IMR-90 (cell line): Measurements from ENCODE around the gene NFYC. TPM values are rescaled to one million over a fixed set of nuclear protein-coding genes. Genes with fewer than 3 reads are reported as not detected.

Source experiments
- ATAC-seq: fragments of 200-7000 bp; cut with Tn5 transposase; 2 replicates; pipeline ENCODE4 v1.9.1; 2020; ENCODE audit warnings: low read depth, mild to moderate bottlenecking, moderate library complexity
- BruUV-seq: library from RNA; stranded (reverse); fragments of 400-500 nt; replicated peaks from 2 replicates; lab custom pipeline; 2021; lab: Mats Ljungman, UMichigan
- CTCF ChIA-PET: fragments of 300-600 bp; formaldehyde crosslinking; extraction: SDS; loops from one replicate; lab custom pipeline; 2021; ENCODE audit warnings: antibody characterized with exemption; lab: Yijun Ruan, JAX
- POLR2A ChIA-PET: fragments of 300-600 bp; sonication (Branson Sonifier 250); formaldehyde crosslinking; loops from one replicate; lab custom pipeline; 2022; ENCODE audit warnings: antibody characterized with exemption; ENCODE audit not compliant: unreplicated experiment; lab: Charles Lee
- DNase-seq: peaks from one replicate; pipeline ENCODE4 v3.0.0; 2013
- H2AFZ ChIP-seq: replicated peaks from 2 replicates; pipeline ENCODE3; 2013; ENCODE audit warnings: low read length, mild to moderate bottlenecking; ENCODE audit not compliant: poor library complexity
- H2AK5ac ChIP-seq: 2 replicates; pipeline ENCODE4 v1.6.1; 2013; ENCODE audit warnings: low read depth, low read length, inconsistent platforms
- H2AK9ac ChIP-seq: replicated peaks from 2 replicates; pipeline ENCODE3; 2013; ENCODE audit warnings: mild to moderate bottlenecking, low read depth, low read length, moderate library complexity; ENCODE audit not compliant: poor library complexity
- H2BK120ac ChIP-seq: 2 replicates; pipeline ENCODE4 v1.6.1; 2013; ENCODE audit warnings: low read depth, low read length, inconsistent platforms
- H2BK15ac ChIP-seq: 3 replicates; pipeline ENCODE4 v1.6.1; 2013; ENCODE audit warnings: low read depth, low read length, inconsistent platforms
- H2BK20ac ChIP-seq: 2 replicates; pipeline ENCODE4 v1.6.1; 2013; ENCODE audit warnings: low read depth, mild to moderate bottlenecking, inconsistent platforms, low read length, moderate library complexity
- H2BK5ac ChIP-seq: 2 replicates; pipeline ENCODE4 v1.6.1; 2013; ENCODE audit warnings: mild to moderate bottlenecking, low read depth, low read length, inconsistent platforms; ENCODE audit not compliant: poor library complexity, severe bottlenecking
- H3K14ac ChIP-seq: replicated peaks from 2 replicates; pipeline ENCODE4 v1.6.1; 2013; ENCODE audit warnings: low read depth, low read length, inconsistent platforms
- H3K18ac ChIP-seq: 2 replicates; pipeline ENCODE4 v1.6.1; 2013; ENCODE audit warnings: low read depth, low read length, control low read depth
- H3K23ac ChIP-seq: 2 replicates; pipeline ENCODE4 v1.6.1; 2013; ENCODE audit warnings: low read depth, low read length, inconsistent platforms
- H3K27ac ChIP-seq: 2 replicates; pipeline ENCODE4 v1.5.1; 2013; ENCODE audit warnings: mild to moderate bottlenecking, control low read depth, low read length; ENCODE audit not compliant: insufficient read depth
- H3K27me3 ChIP-seq: 2 replicates; pipeline ENCODE4 v1.6.1; 2013; ENCODE audit warnings: low read length; ENCODE audit not compliant: control insufficient read depth, insufficient read depth
- H3K36me3 ChIP-seq: 2 replicates; pipeline ENCODE4 v1.6.1; 2013; ENCODE audit warnings: low read length, mixed read lengths; ENCODE audit not compliant: control insufficient read depth, insufficient read depth
- H3K4ac ChIP-seq: 2 replicates; pipeline ENCODE4 v1.6.1; 2013; ENCODE audit warnings: low read depth, low read length, inconsistent platforms
- H3K4me1 ChIP-seq: 2 replicates; pipeline ENCODE4 v1.6.1; 2013; ENCODE audit warnings: low read length, mixed read lengths; ENCODE audit not compliant: control insufficient read depth, insufficient read depth
- H3K4me2 ChIP-seq: 2 replicates; pipeline ENCODE4 v1.6.1; 2013; ENCODE audit warnings: low read depth, mild to moderate bottlenecking, control low read depth, low read length, moderate library complexity
- H3K4me3 ChIP-seq: 2 replicates; pipeline ENCODE4 v1.5.1; 2013; ENCODE audit warnings: low read depth, mild to moderate bottlenecking, control low read depth, low read length, moderate library complexity; ENCODE audit not compliant: insufficient read depth
- H3K56ac ChIP-seq: 2 replicates; pipeline ENCODE4 v1.6.1; 2013; ENCODE audit warnings: low read length, inconsistent platforms; ENCODE audit not compliant: insufficient read depth; ENCODE audit errors: extremely low read depth
- H3K79me1 ChIP-seq, 2 experiments: 2 replicates each; pipeline ENCODE4 v1.6.1; 2013; ENCODE audit warnings: low read length in 2 of 2, inconsistent platforms in 1 of 2, low read depth in 1 of 2
- H3K9ac ChIP-seq: 2 replicates; pipeline ENCODE4 v1.6.1; 2013; ENCODE audit warnings: low read depth, low read length, control low read depth
- H3K9me1 ChIP-seq: 2 replicates; pipeline ENCODE4 v1.6.1; 2013; ENCODE audit warnings: low read length, inconsistent platforms; ENCODE audit not compliant: insufficient read depth
- H3K9me3 ChIP-seq: 2 replicates; pipeline ENCODE4 v1.6.1; 2013; ENCODE audit warnings: low read length; ENCODE audit not compliant: control insufficient read depth, insufficient read depth
- H4K20me1 ChIP-seq: 2 replicates; pipeline ENCODE4 v1.6.1; 2013; ENCODE audit warnings: low read length, inconsistent platforms; ENCODE audit not compliant: insufficient read depth
- H4K5ac ChIP-seq: 2 replicates; pipeline ENCODE4 v1.6.1; 2013; ENCODE audit warnings: mild to moderate bottlenecking, low read depth, low read length, control low read depth
- H4K8ac ChIP-seq, 2 experiments: 2 replicates each; pipeline ENCODE4 v1.6.1; 2013; ENCODE audit warnings: low read depth in 2 of 2, low read length in 2 of 2, control low read depth in 1 of 2, inconsistent platforms in 1 of 2
- H4K91ac ChIP-seq: 2 replicates; pipeline ENCODE4 v1.6.1; 2013; ENCODE audit warnings: low read depth, low read length, inconsistent platforms; ENCODE audit not compliant: insufficient read depth
- BHLHE40 ChIP-seq: fragments of 150-350 bp; IDR thresholded peaks from 2 replicates; pipeline ENCODE4 v1.6.1; 2016; ENCODE audit warnings: mild to moderate bottlenecking, low read depth, low read length
- CHD1 ChIP-seq: IDR thresholded peaks from 2 replicates; pipeline ENCODE4 v1.6.1; 2012; ENCODE audit warnings: low read depth, low read length, improper control_type of control experiment
- CTCF ChIP-seq: conservative IDR thresholded peaks from 2 replicates; pipeline ENCODE4 v1.5.1; 2012; ENCODE audit warnings: mild to moderate bottlenecking, low read depth, low read length, improper control_type of control experiment
- ELK1 ChIP-seq: fragments of 150-350 bp; IDR thresholded peaks from 2 replicates; pipeline ENCODE4 v1.6.1; 2016; ENCODE audit warnings: low read depth, mild to moderate bottlenecking, low read length, moderate library complexity, borderline replicate concordance
- WGBS, 2 experiments: methylation state at CpG; one replicate each; pipeline versions ENCODE4 v1.1.5 to v1.1.7; 2013; ENCODE audit warnings: missing lambda C conversion rate in 2 of 2; ENCODE audit not compliant: insufficient read length in 1 of 2; ENCODE audit errors: extremely low coverage in 2 of 2; 5-methylcytosine and 5-hydroxymethylcytosine counted together
- dilution Hi-C: fragments of 300-500 bp; cut with HindIII; formaldehyde crosslinking; loops from one replicate; pipeline ENCODE4 v1.14.3; 2018; ENCODE audit warnings: low sequenced_read_pairs; ENCODE audit not compliant: unreplicated experiment
- in situ Hi-C: fragments of 300-500 bp; cut with MboI; formaldehyde crosslinking; loops from 3 replicates; pipeline ENCODE4 v1.14.3; 2019; ENCODE audit warnings: low sequenced_read_pairs, inconsistent platforms, mixed read lengths
- intact Hi-C: fragments of 100-400 bp; cut with micrococcal nuclease; formaldehyde crosslinking; loops from 2 replicates; pipeline ENCODE4 v1.10.0; 2022
- polyA plus RNA-seq, 3 experiments: library from polyadenylated mRNA; depleted of rRNA; stranded (reverse); fragments of >200 nt; gene quantifications; 2 replicates each; pipeline ENCODE4 v1.2.3, GENCODE V29; 2012; ENCODE audit warnings: low replicate concordance in 1 of 3
- total RNA-seq: library from RNA; depleted of rRNA; stranded (reverse); fragments of >200 nt; gene quantifications from 2 replicates; pipeline ENCODE4 v1.2.3, GENCODE V29; 2012

The NFYC gene
- total and polyA plus RNA-seq, 2 of the 4 experiments (the other 2 are of a cell fraction), result 45.2 to 62.2 TPM

GRCh38 chr1:40808002-40808401, 116.5 kb downstream of the NFYC start:
- no peak overlapping the region for H2AK5ac ChIP-seq
- no TSS peak for BruUV-seq
- POLR2A ChIA-PET, result no interaction called here
- intact Hi-C loops (no loop called here), in situ Hi-C loops (no loop called here), dilution Hi-C loops (no loop called here)
- H2BK20ac ChIP-seq, result no peak overlapping the region
- H3K4me2 ChIP-seq, result no peak overlapping the region
- WGBS, 2 experiments, result no CpG with 5 or more reads among the region's 3 CpGs
- peaks cover 47% of the 10 kb centered on the region for H3K27me3 ChIP-seq
- H2AK9ac ChIP-seq, result no peak overlapping the region
- H2BK15ac ChIP-seq, result no peak overlapping the region
- H3K14ac ChIP-seq, result no peak overlapping the region
- no peaks in the 10 kb centered on the region for H3K9me3 ChIP-seq
- no peak overlapping the region for H3K27ac ChIP-seq
- H3K23ac ChIP-seq, result no peak overlapping the region
- H4K20me1 ChIP-seq, result no peaks in the 10 kb centered on the region
- no peak overlapping the region for H3K4me3 ChIP-seq
- TF ChIP-seq CHD1, result no peak
- no peak for TF ChIP-seq ELK1
- TF ChIP-seq CTCF, result no peak
- TF ChIP-seq BHLHE40, result no peak
- no peak overlapping the region for H2BK120ac ChIP-seq
- H3K4ac ChIP-seq, result no peak overlapping the region
- no peaks in the 10 kb centered on the region; the same call in 1 of the 2 replicates for H3K9me1 ChIP-seq
- no peak overlapping the region for H3K18ac ChIP-seq
- no peaks in the 10 kb centered on the region for H3K36me3 ChIP-seq
- H3K79me1 ChIP-seq, result no peaks in the 10 kb centered on the region
- H3K56ac ChIP-seq, result no peak overlapping the region
- H4K8ac ChIP-seq, result no peak overlapping the region
- CTCF ChIA-PET, result no interaction called here
- no peak overlapping the region for H2BK5ac ChIP-seq
- H4K5ac ChIP-seq, result no peak overlapping the region
- no peak overlapping the region for H4K91ac ChIP-seq
- peaks cover 3% of the 10 kb centered on the region; the same call in 1 of the 2 replicates for H3K4me1 ChIP-seq
- no peak for ATAC-seq
- H3K9ac ChIP-seq, result no peak overlapping the region
- no peak overlapping the region for H2AFZ ChIP-seq
- no peak for DNase-seq
